HL-60 (cell line): ENCODE measurements around the gene PSMF1.

Experiments used
- DNase-seq, 2 experiments: peaks; one replicate each; pipeline ENCODE4 v3.0.0-alpha.2; 2010 to 2020; ENCODE audit warnings: low read depth in 1 of 2, low spot score in 1 of 2
- H3K27ac ChIP-seq: fragments of 250-450 bp; sonication (Bioruptor Pico); replicated peaks from 2 replicates; pipeline ENCODE4 v1.5.1; 2020; ENCODE audit warnings: mild to moderate bottlenecking, moderate library complexity
- H3K27me3 ChIP-seq: fragments of 250-450 bp; sonication (Bioruptor Pico); 2 replicates; pipeline ENCODE4 v1.5.1; 2021; ENCODE audit warnings: mild to moderate bottlenecking, moderate library complexity; ENCODE audit not compliant: insufficient read depth, poor library complexity, severe bottlenecking
- H3K4me3 ChIP-seq: replicated peaks from 2 replicates; pipeline ENCODE4 v1.5.1; 2011; ENCODE audit warnings: mild to moderate bottlenecking, control low read depth, low read length; ENCODE audit not compliant: insufficient read depth
- CTCF ChIP-seq: IDR thresholded peaks from one replicate; pipeline ENCODE4 v1.5.1; 2011; ENCODE audit warnings: low read length, control low read depth, inconsistent platforms; ENCODE audit not compliant: insufficient read depth
- GABPA ChIP-seq: IDR thresholded peaks from 2 replicates; pipeline ENCODE4 v1.6.1; 2012; ENCODE audit warnings: low read depth
- POLR2AphosphoS5 ChIP-seq: IDR thresholded peaks from 2 replicates; pipeline ENCODE4 v1.6.1; 2012; ENCODE audit warnings: low read depth
- REST ChIP-seq: IDR thresholded peaks from 2 replicates; pipeline ENCODE4 v1.6.1; 2012; ENCODE audit warnings: low read depth; ENCODE audit not compliant: insufficient replicate concordance
- SPI1 ChIP-seq: IDR thresholded peaks from 2 replicates; pipeline ENCODE4 v1.6.1; 2012; ENCODE audit warnings: low read depth, mild to moderate bottlenecking, borderline replicate concordance

PSMF1 gene

GRCh38 chr20:1125277-1125676 lies 6.9 kb downstream of the PSMF1 start:
- Histone ChIP-seq H3K27me3 (no peaks in the 10 kb centered on the region), H3K4me3 (no peak overlapping the region), H3K27ac (no peak overlapping the region)
- TF ChIP-seq REST (no peak), SPI1 (no peak), POLR2AphosphoS5 (no peak), CTCF (no peak), GABPA (no peak)
- DNase-seq = no peak

- Histone ChIP-seq H3K27ac (no peak overlapping the region), H3K4me3 (no peak overlapping the region), H3K27me3 (no peaks in the 10 kb centered on the region)
- DNase-seq = no peak
- TF ChIP-seq CTCF = no peak
- no peak for TF ChIP-seq POLR2AphosphoS5
- TF ChIP-seq GABPA = no peak
- TF ChIP-seq SPI1 = no peak
- no peak for TF ChIP-seq REST
Measured at GRCh38 chr20:1127840-1128239, 9.4 kb downstream of the PSMF1 start.

- DNase-seq = no peak
- Histone ChIP-seq H3K4me3 (no peak overlapping the region), H3K27ac (peak overlapping the region; percentile 46), H3K27me3 (no peaks in the 10 kb centered on the region)
- TF ChIP-seq REST (no peak), SPI1 (no peak), CTCF (no peak), POLR2AphosphoS5 (no peak), GABPA (no peak)
Measured at GRCh38 chr20:1130058-1130694, 11.8 kb downstream of the PSMF1 start.
